Mesenchymal stem cell (in vitro differentiated cells and primary cell): ENCODE measurements around the gene UNC119.
"Not testable (repeated sequence)": the region's sequence is repeated elsewhere in the genome, so short reads cannot be mapped to it uniquely, and the experiment has no call there.

Source experiments
- DNase-seq: peaks from one replicate; pipeline ENCODE4 v3.0.0-alpha.2; 2013
- H2AFZ ChIP-seq: one replicate; pipeline ENCODE4 v1.6.1; 2013; ENCODE audit warnings: low read depth, mild to moderate bottlenecking, control low read depth, inconsistent platforms, low read length, moderate library complexity
- H2AK5ac ChIP-seq: 2 replicates; pipeline ENCODE4 v1.6.1; 2013; ENCODE audit warnings: low read length, moderate library complexity, mild to moderate bottlenecking, inconsistent platforms; ENCODE audit not compliant: severe bottlenecking
- H2BK120ac ChIP-seq: one replicate; pipeline ENCODE4 v1.6.1; 2013; ENCODE audit warnings: low read depth, mild to moderate bottlenecking, inconsistent platforms, low read length, moderate library complexity
- H2BK12ac ChIP-seq, 2 experiments: one replicate each; pipeline ENCODE4 v1.6.1; 2013; ENCODE audit warnings: inconsistent platforms in 2 of 2, low read length in 2 of 2, mild to moderate bottlenecking in 2 of 2, moderate library complexity in 2 of 2, control low read depth in 1 of 2
- H2BK15ac ChIP-seq: one replicate; pipeline ENCODE4 v1.6.1; 2013; ENCODE audit warnings: mild to moderate bottlenecking, low read depth, inconsistent platforms; ENCODE audit not compliant: poor library complexity, severe bottlenecking
- H2BK5ac ChIP-seq: 2 replicates; pipeline ENCODE4 v1.6.1; 2013; ENCODE audit warnings: low read depth, mild to moderate bottlenecking, low read length, control low read depth, inconsistent platforms; ENCODE audit not compliant: poor library complexity, severe bottlenecking
- H3K14ac ChIP-seq, 2 experiments: one replicate each; pipeline ENCODE4 v1.6.1; 2013; ENCODE audit warnings: inconsistent platforms in 2 of 2, low read length in 2 of 2, control low read depth in 1 of 2, mild to moderate bottlenecking in 1 of 2, moderate library complexity in 1 of 2
- H3K18ac ChIP-seq, 2 experiments: one replicate each; pipeline ENCODE4 v1.6.1; 2013; ENCODE audit warnings: inconsistent platforms in 2 of 2, low read length in 2 of 2, control low read depth in 1 of 2, low read depth in 1 of 2, mild to moderate bottlenecking in 1 of 2
- H3K23ac ChIP-seq, 2 experiments: one replicate each; pipeline ENCODE4 v1.6.1; 2013; ENCODE audit warnings: inconsistent platforms in 2 of 2, low read length in 2 of 2, mild to moderate bottlenecking in 2 of 2, moderate library complexity in 2 of 2, control low read depth in 1 of 2
- H3K27ac ChIP-seq: 2 replicates; pipeline ENCODE4 v1.5.1; 2013; ENCODE audit warnings: mild to moderate bottlenecking, moderate library complexity, low read length, control low read depth, inconsistent platforms; ENCODE audit not compliant: poor library complexity, severe bottlenecking
- H3K27me3 ChIP-seq, 2 experiments: 2 replicates each; pipeline versions ENCODE4 v1.6.1 to v1.7.0; 2013; ENCODE audit warnings: low read length in 2 of 2, mild to moderate bottlenecking in 2 of 2, moderate library complexity in 2 of 2, control low read depth in 1 of 2, inconsistent platforms in 1 of 2; ENCODE audit not compliant: control insufficient read depth in 1 of 2, insufficient read depth in 1 of 2
- H3K36me3 ChIP-seq, 2 experiments: 2 replicates each; pipeline versions ENCODE4 v1.6.1 to v1.7.0; 2013; ENCODE audit warnings: low read length in 2 of 2, control low read depth in 1 of 2, inconsistent platforms in 1 of 2, low read depth in 1 of 2, mild to moderate bottlenecking in 1 of 2; ENCODE audit not compliant: insufficient read depth in 2 of 2, control insufficient read depth in 1 of 2
- H3K4ac ChIP-seq, 2 experiments: one replicate each; pipeline ENCODE4 v1.6.1; 2013; ENCODE audit warnings: inconsistent platforms in 2 of 2, low read length in 2 of 2, mild to moderate bottlenecking in 2 of 2, moderate library complexity in 2 of 2, control low read depth in 1 of 2, low read depth in 1 of 2
- H3K4me1 ChIP-seq: 2 replicates; pipeline ENCODE4 v1.6.1; 2013; ENCODE audit warnings: low read depth, low read length, control low read depth; ENCODE audit not compliant: control insufficient read depth, insufficient read depth
- H3K4me2 ChIP-seq: 2 replicates; pipeline ENCODE4 v1.6.1; 2013; ENCODE audit warnings: low read length, mild to moderate bottlenecking, inconsistent platforms; ENCODE audit not compliant: poor library complexity, severe bottlenecking
- H3K4me3 ChIP-seq, 2 experiments: 2 replicates each; pipeline versions ENCODE4 v1.5.1 to v1.7.0; 2013; ENCODE audit warnings: low read length in 2 of 2, mild to moderate bottlenecking in 2 of 2, control low read depth in 1 of 2, low read depth in 1 of 2; ENCODE audit not compliant: insufficient read depth in 1 of 2
- H3K79me1 ChIP-seq: replicated peaks from 2 replicates; pipeline ENCODE4 v1.6.1; 2013; ENCODE audit warnings: mild to moderate bottlenecking, control low read depth, low read length, inconsistent platforms; ENCODE audit not compliant: poor library complexity, severe bottlenecking
- H3K9ac ChIP-seq: 2 replicates; pipeline ENCODE4 v1.7.0; 2013; ENCODE audit warnings: mild to moderate bottlenecking, low read length, moderate library complexity
- H3K9me3 ChIP-seq: 2 replicates; pipeline ENCODE4 v1.7.0; 2013; ENCODE audit warnings: mild to moderate bottlenecking, low read length; ENCODE audit not compliant: control insufficient read depth
- H4K8ac ChIP-seq: one replicate; pipeline ENCODE4 v1.6.1; 2013; ENCODE audit warnings: inconsistent platforms, mild to moderate bottlenecking, low read length, moderate library complexity
- H4K91ac ChIP-seq: one replicate; pipeline ENCODE4 v1.6.1; 2013; ENCODE audit warnings: mild to moderate bottlenecking, low read length, inconsistent platforms
- WGBS: methylation state at CpG from one replicate; pipeline ENCODE4 v1.1.7; 2013; ENCODE audit warnings: mixed read lengths; 5-methylcytosine and 5-hydroxymethylcytosine counted together

UNC119 gene

GRCh38 chr17:28524476-28525424 lies 27.7 kb downstream of the UNC119 start:
- Histone ChIP-seq H4K8ac (peak overlapping the region; percentile 35), H3K4ac (peak overlapping the region in 1 of 2 experiments; percentile 50), H3K9me3 (no peaks in the 10 kb centered on the region), H3K27ac (no peak overlapping the region), H2BK12ac (peak overlapping the region in 1 of 2 experiments; percentile 66), H3K23ac (peak overlapping the region in 1 of 2 experiments; percentile 60), H2AFZ (peak overlapping the region; percentile 32), H3K4me2 (no peak overlapping the region), H3K14ac (peak overlapping the region in 1 of 2 experiments; percentile 94), H3K27me3 (peaks cover 18 to 19% of the 10 kb centered on the region in 2 experiments), H2BK15ac (peak overlapping the region; percentile 44), H3K4me1 (peaks cover 17% of the 10 kb centered on the region), H3K4me3 (no peak overlapping the region), H4K91ac (peak overlapping the region; percentile 58), H3K18ac (peak overlapping the region; percentile 57 to 69), H3K79me1 (no peaks in the 10 kb centered on the region), H3K9ac (no peak overlapping the region), H3K36me3 (no peaks in the 10 kb centered on the region), H2AK5ac (no peak overlapping the region), H2BK5ac (no peak overlapping the region), H2BK120ac (peak overlapping the region; percentile 44)
- peak; percentile 67 for DNase-seq
- 89% methylated on average over 24 of the region's 25 CpGs for WGBS

GRCh38 chr17:28523876-28524275 lies 28.5 kb downstream of the UNC119 start:
- Histone ChIP-seq H3K14ac (no peak overlapping the region), H3K4me1 (peaks cover 17% of the 10 kb centered on the region), H2AK5ac (no peak overlapping the region), H3K9me3 (no peaks in the 10 kb centered on the region), H3K18ac (no peak overlapping the region), H3K27me3 (peaks cover 25% of the 10 kb centered on the region in 2 experiments), H3K23ac (no peak overlapping the region), H2BK120ac (no peak overlapping the region), H2BK5ac (no peak overlapping the region), H3K27ac (no peak overlapping the region), H4K8ac (no peak overlapping the region), H3K79me1 (no peaks in the 10 kb centered on the region), H3K9ac (no peak overlapping the region), H2BK15ac (no peak overlapping the region), H3K4me2 (no peak overlapping the region), H3K4ac (no peak overlapping the region), H3K4me3 (no peak overlapping the region), H3K36me3 (no peaks in the 10 kb centered on the region), H4K91ac (no peak overlapping the region), H2BK12ac (no peak overlapping the region), H2AFZ (no peak overlapping the region)
- 87% methylated on average over 15 of the region's 15 CpGs for WGBS
- no peak for DNase-seq

GRCh38 chr17:28523186-28523585 lies 29.2 kb downstream of the UNC119 start:
- no peak overlapping the region for H4K8ac ChIP-seq
- peaks cover 26 to 29% of the 10 kb centered on the region in 2 experiments for H3K27me3 ChIP-seq
- no peak overlapping the region for H3K23ac ChIP-seq
- H3K4me3 ChIP-seq = no peak overlapping the region
- no peak overlapping the region for H2AK5ac ChIP-seq
- H3K18ac ChIP-seq = no peak overlapping the region
- no peak overlapping the region for H3K27ac ChIP-seq
- no peak overlapping the region for H3K4ac ChIP-seq
- H2BK12ac ChIP-seq = no peak overlapping the region
- H3K79me1 ChIP-seq = no peaks in the 10 kb centered on the region
- DNase-seq = no peak
- peaks cover 17% of the 10 kb centered on the region for H3K4me1 ChIP-seq
- no peak overlapping the region for H4K91ac ChIP-seq
- 73% methylated on average over 6 of the region's 6 CpGs for WGBS
- no peak overlapping the region for H3K4me2 ChIP-seq
- no peaks in the 10 kb centered on the region for H3K36me3 ChIP-seq
- no peaks in the 10 kb centered on the region for H3K9me3 ChIP-seq
- H2BK120ac ChIP-seq = no peak overlapping the region
- H2BK5ac ChIP-seq = no peak overlapping the region
- no peak overlapping the region for H3K9ac ChIP-seq
- no peak overlapping the region for H2BK15ac ChIP-seq
- no peak overlapping the region for H3K14ac ChIP-seq
- H2AFZ ChIP-seq = no peak overlapping the region

GRCh38 chr17:28522281-28522680 lies 30.1 kb downstream of the UNC119 start:
- H2BK15ac ChIP-seq, H3K27ac ChIP-seq, H3K79me1 ChIP-seq, H3K9ac ChIP-seq, H3K18ac ChIP-seq, H2AK5ac ChIP-seq, H3K9me3 ChIP-seq, H3K36me3 ChIP-seq, DNase-seq, H2BK5ac ChIP-seq, H3K23ac ChIP-seq, H2AFZ ChIP-seq, H3K14ac ChIP-seq, H2BK12ac ChIP-seq, H2BK120ac ChIP-seq, H4K8ac ChIP-seq, H3K4me2 ChIP-seq, H3K4me3 ChIP-seq, H3K4ac ChIP-seq, H4K91ac ChIP-seq: not testable (repeated sequence)
- peaks cover 28 to 35% of the 10 kb centered on the region in 2 experiments for H3K27me3 ChIP-seq
- WGBS = 100% methylated on average over 1 of the region's 4 CpGs
- peaks cover 17% of the 10 kb centered on the region for H3K4me1 ChIP-seq
